Lung (tissue), 12 donors: Measurements from ENCODE around the gene POP7. TPM values are rescaled to one million over a fixed set of nuclear protein-coding genes. Genes with fewer than 3 reads are reported as not detected.

Experiments
- ATAC-seq: fragments of 200-7000 bp; cut with Tn5 transposase; one replicate; pipeline ENCODE4 v1.9.1; 2020; ENCODE audit warnings: moderate number of reproducible peaks; ENCODE audit not compliant: insufficient read depth, low FRiP score
- DNase-seq, 3 donors: peaks; one replicate each; pipeline ENCODE4 v3.0.0-alpha.2; 2013 to 2017
- H3K27ac ChIP-seq, 2 donors: one replicate each; pipeline ENCODE4 v1.5.1; 2013; ENCODE audit warnings: mild to moderate bottlenecking in 2 of 2, moderate library complexity in 2 of 2, control low read depth in 1 of 2, inconsistent platforms in 1 of 2, low read depth in 1 of 2, low read length in 1 of 2
- H3K27me3 ChIP-seq, 3 donors: one replicate each; pipeline ENCODE4 v1.5.1; 2013; ENCODE audit warnings: low read length in 2 of 3; ENCODE audit not compliant: control insufficient read depth in 3 of 3, insufficient read depth in 3 of 3
- H3K36me3 ChIP-seq, 4 donors: one replicate each; pipeline ENCODE4 v1.5.1; 2013; ENCODE audit warnings: low read length in 4 of 4, mild to moderate bottlenecking in 1 of 4, moderate library complexity in 1 of 4; ENCODE audit not compliant: control insufficient read depth in 4 of 4, insufficient read depth in 4 of 4
- H3K4me1 ChIP-seq, 5 donors: one replicate each; pipeline ENCODE4 v1.5.1; 2013; ENCODE audit warnings: low read length in 5 of 5, mild to moderate bottlenecking in 2 of 5, moderate library complexity in 1 of 5; ENCODE audit not compliant: control insufficient read depth in 5 of 5, insufficient read depth in 5 of 5
- H3K4me3 ChIP-seq: one replicate; pipeline ENCODE4 v1.5.1; 2013; ENCODE audit warnings: mild to moderate bottlenecking, control low read depth, moderate library complexity
- H3K9ac ChIP-seq, 2 donors: one replicate each; pipeline ENCODE4 v1.5.1; 2013; ENCODE audit warnings: low read length in 2 of 2, control low read depth in 1 of 2; ENCODE audit not compliant: insufficient read depth in 1 of 2
- H3K9me3 ChIP-seq, 4 donors: one replicate each; pipeline ENCODE4 v1.5.1; 2013; ENCODE audit warnings: low read length in 3 of 4, mild to moderate bottlenecking in 1 of 4, moderate library complexity in 1 of 4; ENCODE audit not compliant: control insufficient read depth in 4 of 4, insufficient read depth in 3 of 4
- WGBS, 2 donors: extraction: QIAGEN DNeasy Blood & Tissue Kit; methylation state at CpG; one replicate each; pipeline ENCODE4 v1.1.7; 2013; 5-methylcytosine and 5-hydroxymethylcytosine counted together
- polyA plus RNA-seq, 2 donors: library from polyadenylated mRNA; stranded (reverse); fragments of 200-250 nt; gene quantifications; one replicate each; pipeline ENCODE4 v1.2.1, GENCODE V29; 2013
- total RNA-seq, 2 donors: library from RNA; depleted of rRNA in 1 of 2; stranded (reverse); fragments of >200 nt in 1 of 2; gene quantifications; one replicate each; pipeline ENCODE4 v1.2.1, GENCODE V29; 2014 to 2021
- TF ChIP-seq, protein P1 (sequence below): IDR thresholded peaks from 2 replicates; pipeline ENCODE4 v1.5.1; 2012; ENCODE audit warnings: mild to moderate bottlenecking; ENCODE audit errors: control extremely low read depth, extremely low read depth
- donor health status: control.
- donor health status: control.
- donor health status: Bipolar disorder and iron deficiency.
- donor health status: healthy.
- donor health status: DM: yes; HTN: yes; CAD: no.

POP7 gene
- total and polyA plus RNA-seq, 4 donors = 20.3 to 50.6 (median 33.3) TPM

DNA sequence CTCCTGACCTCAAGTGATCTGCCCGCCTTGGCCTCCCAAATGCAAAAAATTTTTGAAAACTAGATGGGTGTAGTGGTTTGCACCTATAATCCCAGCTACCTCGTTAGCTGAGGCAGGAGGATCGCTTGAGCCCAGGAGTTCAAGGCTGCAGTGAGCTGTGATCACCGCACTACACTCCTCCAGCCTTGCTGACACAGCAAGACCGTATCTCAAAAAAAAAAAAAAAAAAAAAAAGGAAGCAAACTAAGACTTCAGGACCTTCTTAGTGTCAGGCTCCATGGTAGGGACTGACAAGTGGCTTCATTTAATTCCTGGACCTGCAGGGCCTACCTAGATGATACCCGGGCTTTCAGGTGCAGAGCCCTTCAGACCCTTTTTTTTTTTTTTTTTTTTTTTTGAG, 2.5 kb downstream of the POP7 start:
- TF ChIP-seq, protein P1, sequence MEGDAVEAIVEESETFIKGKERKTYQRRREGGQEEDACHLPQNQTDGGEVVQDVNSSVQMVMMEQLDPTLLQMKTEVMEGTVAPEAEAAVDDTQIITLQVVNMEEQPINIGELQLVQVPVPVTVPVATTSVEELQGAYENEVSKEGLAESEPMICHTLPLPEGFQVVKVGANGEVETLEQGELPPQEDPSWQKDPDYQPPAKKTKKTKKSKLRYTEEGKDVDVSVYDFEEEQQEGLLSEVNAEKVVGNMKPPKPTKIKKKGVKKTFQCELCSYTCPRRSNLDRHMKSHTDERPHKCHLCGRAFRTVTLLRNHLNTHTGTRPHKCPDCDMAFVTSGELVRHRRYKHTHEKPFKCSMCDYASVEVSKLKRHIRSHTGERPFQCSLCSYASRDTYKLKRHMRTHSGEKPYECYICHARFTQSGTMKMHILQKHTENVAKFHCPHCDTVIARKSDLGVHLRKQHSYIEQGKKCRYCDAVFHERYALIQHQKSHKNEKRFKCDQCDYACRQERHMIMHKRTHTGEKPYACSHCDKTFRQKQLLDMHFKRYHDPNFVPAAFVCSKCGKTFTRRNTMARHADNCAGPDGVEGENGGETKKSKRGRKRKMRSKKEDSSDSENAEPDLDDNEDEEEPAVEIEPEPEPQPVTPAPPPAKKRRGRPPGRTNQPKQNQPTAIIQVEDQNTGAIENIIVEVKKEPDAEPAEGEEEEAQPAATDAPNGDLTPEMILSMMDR = no peak
- peaks cover 0 to 5% (median 3%) of the 10 kb centered on the region in 4 donors for H3K36me3 ChIP-seq
- 89 to 91% methylated on average over 6 of the region's 6 CpGs for WGBS, 2 donors
- ATAC-seq = no peak
- H3K9ac ChIP-seq = no peak overlapping the region
- no peak for DNase-seq
- peaks cover 6 to 16% (median 6%) of the 10 kb centered on the region in 5 donors for H3K4me1 ChIP-seq
- H3K4me3 ChIP-seq = no peak overlapping the region
- no peaks in the 10 kb centered on the region for H3K9me3 ChIP-seq
- H3K27me3 ChIP-seq = no peaks in the 10 kb centered on the region
- H3K27ac ChIP-seq = no peak overlapping the region

DNA sequence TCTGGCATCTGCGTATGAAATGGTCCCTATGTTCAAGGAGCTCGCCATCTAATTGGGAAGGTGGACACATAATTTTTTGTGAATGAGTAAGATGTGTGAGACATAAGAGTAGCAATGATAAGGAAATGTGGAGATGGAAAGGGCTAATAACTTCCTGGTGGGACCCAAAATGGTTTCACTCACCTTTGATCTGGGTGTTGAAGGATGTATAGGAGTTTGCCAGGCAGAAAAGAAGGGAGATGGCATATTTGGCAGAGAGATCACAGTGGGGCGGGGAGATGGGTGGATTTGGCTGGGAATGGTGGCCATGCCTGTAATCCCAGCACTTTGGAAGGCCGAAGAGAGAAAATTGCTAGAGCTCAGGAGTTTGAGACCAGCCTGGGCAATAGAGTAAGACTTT, 4.5 kb downstream of the POP7 start:
- Histone ChIP-seq H3K4me1 (peaks cover 3 to 11% (median 6%) of the 10 kb centered on the region in 5 donors), H3K4me3 (no peak overlapping the region), H3K27ac (no peak overlapping the region), H3K9me3 (no peaks in the 10 kb centered on the region), H3K36me3 (peaks cover 0 to 5% (median 3%) of the 10 kb centered on the region in 4 donors), H3K9ac (no peak overlapping the region), H3K27me3 (no peaks in the 10 kb centered on the region)
- 75 to 97% methylated on average over 4 of the region's 4 CpGs for WGBS, 2 donors
- TF ChIP-seq, protein P1 = no peak
- no peak for DNase-seq
- no peak for ATAC-seq

DNA sequence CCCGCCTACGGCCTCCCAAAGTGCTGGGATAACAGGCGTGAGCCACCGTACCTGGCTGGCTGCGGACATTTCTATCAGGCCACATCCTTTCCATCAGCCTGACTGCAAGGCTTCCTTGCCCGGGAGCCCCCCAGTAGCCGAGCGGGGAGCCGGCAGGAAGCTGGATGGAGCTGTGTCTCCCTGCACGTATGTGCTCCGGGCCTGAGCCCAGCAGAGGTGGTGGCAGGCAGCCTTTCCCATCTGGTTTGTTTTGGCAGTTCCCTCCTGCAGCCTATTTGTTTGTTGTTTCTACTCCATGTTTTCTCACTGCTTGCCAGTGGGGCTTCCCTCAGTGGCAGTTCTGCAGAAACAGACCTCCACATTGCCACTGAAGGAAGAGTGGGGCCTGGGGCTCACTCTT, 5.4 kb downstream of the POP7 start:
- DNase-seq (peak; percentile 67 to 82 (median 71)), ATAC-seq (no peak)
- WGBS, 2 donors = 84 to 85% methylated on average over 11 of the region's 11 CpGs

More for the DNA sequence above, 5.4 kb downstream of the POP7 start:
- Histone ChIP-seq H3K27me3 (no peaks in the 10 kb centered on the region), H3K36me3 (peaks cover 0 to 5% (median 3%) of the 10 kb centered on the region in 4 donors), H3K9me3 (no peaks in the 10 kb centered on the region), H3K9ac (no peak overlapping the region), H3K27ac (no peak overlapping the region), H3K4me3 (no peak overlapping the region), H3K4me1 (peaks cover 3 to 11% (median 6%) of the 10 kb centered on the region in 5 donors)
- TF ChIP-seq, protein P1 = no peak
